CD4-positive, alpha-beta memory T cell (primary cell): ENCODE data around the gene GAPDH. TPM values are rescaled to one million over a fixed set of nuclear protein-coding genes. Genes with fewer than 3 reads are reported as not detected.
"Not testable (repeated sequence)": the region's sequence is repeated elsewhere in the genome, so short reads cannot be mapped to it uniquely, and the experiment has no call there.

Experiments used
- CTCF ChIA-PET: fragments of 350-600 bp; sonication (Branson Sonifier 250); formaldehyde crosslinking; loops from one replicate; lab custom pipeline; 2021; ENCODE audit warnings: inconsistent platforms; ENCODE audit not compliant: partially characterized antibody; lab: Charles Lee
- POLR2A ChIA-PET: fragments of 350-600 bp; sonication (Branson Sonifier 250); formaldehyde crosslinking; loops from one replicate; lab custom pipeline; 2021; ENCODE audit not compliant: partially characterized antibody; lab: Charles Lee
- DNase-seq, 5 donors: peaks; one replicate each; pipeline versions ENCODE4 v3.0.0 to v3.0.0-alpha.2; 2020 to 2022; ENCODE audit warnings: mixed read lengths in 1 of 5
- H3K27ac ChIP-seq: one replicate; pipeline ENCODE4 v1.7.0; 2013; ENCODE audit warnings: low read depth, low read length
- H3K27me3 ChIP-seq: 2 replicates; pipeline ENCODE4 v1.7.0; 2013; ENCODE audit warnings: mild to moderate bottlenecking, low read length, moderate library complexity; ENCODE audit not compliant: insufficient read depth
- H3K36me3 ChIP-seq: 2 replicates; pipeline ENCODE4 v1.7.0; 2013; ENCODE audit warnings: mild to moderate bottlenecking, low read length, moderate library complexity; ENCODE audit not compliant: insufficient read depth
- H3K4me1 ChIP-seq: 2 replicates; pipeline ENCODE4 v1.7.0; 2013; ENCODE audit warnings: mild to moderate bottlenecking, low read length, moderate library complexity; ENCODE audit not compliant: insufficient read depth
- H3K4me3 ChIP-seq, 2 donors: one replicate each; pipeline ENCODE4 v1.7.0; 2013; ENCODE audit warnings: low read length in 2 of 2, mild to moderate bottlenecking in 1 of 2
- H3K9me3 ChIP-seq, 2 donors: one replicate each; pipeline ENCODE4 v1.7.0; 2013; ENCODE audit warnings: low read length in 2 of 2, control low read depth in 1 of 2; ENCODE audit not compliant: control insufficient read depth in 1 of 2
- H3K27ac Mint-ChIP-seq, 7 donors: one replicate each; pipeline ENCODE4 v1.8.0; 2020 to 2021; ENCODE audit warnings: mixed read lengths in 7 of 7, mild to moderate bottlenecking in 6 of 7, inconsistent platforms in 3 of 7, moderate library complexity in 3 of 7
- H3K27me3 Mint-ChIP-seq, 2 donors: one replicate each; pipeline ENCODE4 v1.8.0; 2020 to 2021; ENCODE audit warnings: mixed read lengths in 2 of 2
- H3K36me3 Mint-ChIP-seq, 2 donors: one replicate each; pipeline ENCODE4 v1.8.0; 2020 to 2021; ENCODE audit warnings: mixed read lengths in 2 of 2, inconsistent platforms in 1 of 2, mild to moderate bottlenecking in 1 of 2
- H3K4me1 Mint-ChIP-seq, 4 donors: one replicate each; pipeline ENCODE4 v1.8.0; 2020 to 2021; ENCODE audit warnings: mixed read lengths in 4 of 4, mild to moderate bottlenecking in 1 of 4
- H3K4me3 Mint-ChIP-seq, 8 donors: one replicate each; pipeline ENCODE4 v1.8.0; 2020 to 2021; ENCODE audit warnings: mixed read lengths in 8 of 8, mild to moderate bottlenecking in 7 of 8, moderate library complexity in 6 of 8, inconsistent platforms in 3 of 8
- H3K9me3 Mint-ChIP-seq, 8 donors: one replicate each; pipeline ENCODE4 v1.8.0; 2020 to 2021; ENCODE audit warnings: mixed read lengths in 8 of 8, mild to moderate bottlenecking in 5 of 8, inconsistent platforms in 3 of 8, moderate library complexity in 1 of 8
- intact Hi-C: fragments of 100-400 bp; cut with micrococcal nuclease; formaldehyde crosslinking; loops from one replicate; pipeline ENCODE4 v1.15.1; 2023
- polyA plus RNA-seq, 2 donors: library from polyadenylated mRNA; unstranded; fragments of 300-500 nt; fragmentation: Illumina TruSeq; gene quantifications; one replicate each; pipeline ENCODE4 v1.2.3, GENCODE V29; 2021
- total RNA-seq, 2 experiments: library from RNA; stranded (reverse); gene quantifications; one replicate each; pipeline ENCODE4 v1.2.3, GENCODE V29; 2021

GAPDH gene
- total and polyA plus RNA-seq, 4 experiments from 2014 or later, result 474 to 2,185 (median 1,163) TPM

- H3K27me3 Mint-ChIP-seq, result no peaks in the 10 kb centered on the region
- Histone ChIP-seq H3K27ac (peak overlapping the region; percentile 87), H3K4me3 (peak overlapping the region; percentile 79 to 99), H3K4me1 (peaks cover 37% of the 10 kb centered on the region), H3K27me3 (no peaks in the 10 kb centered on the region), H3K36me3 (peaks cover 5% of the 10 kb centered on the region), H3K9me3 (no peaks in the 10 kb centered on the region)
- peaks cover 26 to 46% (median 35%) of the 10 kb centered on the region in 4 donors for H3K4me1 Mint-ChIP-seq
- peaks cover 0 to 2% (median 0%) of the 10 kb centered on the region in 8 donors for H3K9me3 Mint-ChIP-seq
- ChIA-PET POLR2A (interaction anchor here (1.0 to 7.8 kb wide), 8 partner anchors 12 to 74 kb away, joined by 4 to 97 read pairs (median 8); partner anchors contain the start of genes GAPDH, NOP2, TAPBPL and VAMP1), CTCF (interaction anchor here (0.8 to 3.1 kb wide), 7 partner anchors 10 to 71 kb away, joined by 3 to 24 read pairs (median 5); partner anchors contain the start of gene GAPDH)
- peak overlapping the region; percentile 89 to 98 (median 96) for H3K4me3 Mint-ChIP-seq
- DNase-seq, result no peak
- peak overlapping the region; percentile 90 to 98 (median 96) for H3K27ac Mint-ChIP-seq
- H3K36me3 Mint-ChIP-seq, result peaks cover 7 to 32% of the 10 kb centered on the region in 2 donors
- intact Hi-C loops, result loop anchor here (2.0 kb wide), 1 partner anchor 168 kb away; the partner anchor contains the start of gene ING4
Measured at GRCh38 chr12:6494258-6494743, 40.0 kb upstream of the GAPDH start.

GRCh38 chr12:6494968-6495367, 39.3 kb upstream of the GAPDH start:
- intact Hi-C loops, result loop anchor here (2.0 kb wide), 1 partner anchor 168 kb away; the partner anchor contains the start of gene ING4
- Histone ChIP-seq H3K9me3 (no peaks in the 10 kb centered on the region), H3K27me3 (no peaks in the 10 kb centered on the region), H3K4me1 (peaks cover 37% of the 10 kb centered on the region), H3K4me3 (peak overlapping the region in 1 of 2 donors; percentile 99), H3K36me3 (peaks cover 5% of the 10 kb centered on the region), H3K27ac (peak overlapping the region; percentile 87)
- Mint-ChIP-seq H3K4me1 (peaks cover 26 to 46% (median 35%) of the 10 kb centered on the region in 4 donors), H3K27me3 (no peaks in the 10 kb centered on the region), H3K36me3 (peaks cover 7 to 32% of the 10 kb centered on the region in 2 donors), H3K9me3 (peaks cover 0 to 2% (median 0%) of the 10 kb centered on the region in 8 donors), H3K4me3 (peak overlapping the region; percentile 89 to 98 (median 96)), H3K27ac (peak overlapping the region; percentile 90 to 98 (median 96))
- ChIA-PET CTCF (interaction anchor here (0.8 to 3.1 kb wide), 8 partner anchors 11 to 72 kb away, joined by 3 to 24 read pairs (median 4); partner anchors contain the start of gene GAPDH), POLR2A (interaction anchor here (0.5 to 7.8 kb wide), 10 partner anchors 12 to 195 kb away, joined by 4 to 97 read pairs (median 6); partner anchors contain the start of genes GAPDH, NOP2, TAPBPL and VAMP1)
- DNase-seq, result no peak

- not testable (repeated sequence) for H3K27me3 ChIP-seq
- peak overlapping the region in 1 of 8 donors; percentile 26 for H3K4me3 Mint-ChIP-seq
- CTCF ChIA-PET, result interaction anchor here (0.6 to 3.1 kb wide), 6 partner anchors 15 to 123 kb away, joined by 3 to 24 read pairs (median 4); no protein-coding TSS in a partner anchor
Measured at GRCh38 chr12:6497291-6497690, 37.0 kb upstream of the GAPDH start.

GRCh38 chr12:6500466-6500865, 33.9 kb upstream of the GAPDH start:
- Mint-ChIP-seq H3K4me3 (no peak overlapping the region), H3K4me1 (peaks cover 9 to 13% (median 10%) of the 10 kb centered on the region in 4 donors), H3K36me3 (peaks cover 3 to 20% of the 10 kb centered on the region in 2 donors), H3K9me3 (no peaks in the 10 kb centered on the region), H3K27me3 (no peaks in the 10 kb centered on the region), H3K27ac (peak overlapping the region in 1 of 7 donors; percentile 13)
- no peak for DNase-seq
- intact Hi-C loops, result no loop called here
- ChIA-PET POLR2A (interaction anchor here (2.6 kb wide), 1 partner anchor 30 kb away, joined by 11 read pairs; the partner anchor contains the start of gene VAMP1), CTCF (interaction anchor here (1.4 to 2.4 kb wide), 3 partner anchors 34 to 77 kb away, joined by 4 to 10 read pairs (median 5); no protein-coding TSS in a partner anchor)
- Histone ChIP-seq H3K27ac (no peak overlapping the region), H3K36me3 (peaks cover 5% of the 10 kb centered on the region), H3K4me1 (peaks cover 15% of the 10 kb centered on the region), H3K4me3 (no peak overlapping the region), H3K9me3 (no peaks in the 10 kb centered on the region), H3K27me3 (no peaks in the 10 kb centered on the region)

More at GRCh38 chr12:6497291-6497690, 37.0 kb upstream of the GAPDH start:
- H3K27me3 Mint-ChIP-seq, H3K9me3 Mint-ChIP-seq, H3K4me3 ChIP-seq, intact Hi-C loops, H3K9me3 ChIP-seq, H3K36me3 ChIP-seq, DNase-seq, H3K27ac ChIP-seq: not testable (repeated sequence)
- Mint-ChIP-seq H3K4me1 (peaks cover 27 to 39% (median 31%) of the 10 kb centered on the region in 4 donors), H3K27ac (peak overlapping the region in 4 of 7 donors; percentile 50 to 87 (median 74)), H3K36me3 (peaks cover 5 to 29% of the 10 kb centered on the region in 2 donors)
- H3K4me1 ChIP-seq, result peaks cover 34% of the 10 kb centered on the region
- POLR2A ChIA-PET, result interaction anchor here (1.3 to 7.8 kb wide), 3 partner anchors 27 to 57 kb away, joined by 3 to 97 read pairs (median 7); partner anchors contain the start of genes GAPDH and VAMP1

GRCh38 chr12:6507102-6507998, 27.0 kb upstream of the GAPDH start:
- Mint-ChIP-seq H3K27ac (peak overlapping the region in 1 of 7 donors; percentile 10), H3K36me3 (peaks cover 31 to 34% of the 10 kb centered on the region in 2 donors), H3K27me3 (no peaks in the 10 kb centered on the region), H3K4me3 (no peak overlapping the region), H3K4me1 (peaks cover 4 to 8% (median 7%) of the 10 kb centered on the region in 4 donors), H3K9me3 (no peaks in the 10 kb centered on the region)
- Histone ChIP-seq H3K9me3 (no peaks in the 10 kb centered on the region), H3K27ac (no peak overlapping the region), H3K4me3 (no peak overlapping the region), H3K36me3 (peaks cover 14% of the 10 kb centered on the region), H3K4me1 (no peaks in the 10 kb centered on the region), H3K27me3 (no peaks in the 10 kb centered on the region)
- ChIA-PET POLR2A (interaction anchor here (0.9 kb wide), 1 partner anchor 27 kb away, joined by 5 read pairs; the partner anchor contains the start of gene GAPDH), CTCF (interaction anchor here (1.7 kb wide), 1 partner anchor 172 kb away, joined by 4 read pairs; no protein-coding TSS in a partner anchor)
- DNase-seq, result no peak
- intact Hi-C loops, result no loop called here

GRCh38 chr12:6508087-6508486, 26.2 kb upstream of the GAPDH start:
- Mint-ChIP-seq H3K9me3 (no peaks in the 10 kb centered on the region), H3K4me3 (no peak overlapping the region), H3K4me1 (peaks cover 4 to 10% (median 7%) of the 10 kb centered on the region in 4 donors), H3K27ac (no peak overlapping the region), H3K36me3 (peaks cover 38 to 41% of the 10 kb centered on the region in 2 donors), H3K27me3 (no peaks in the 10 kb centered on the region)
- POLR2A ChIA-PET, result interaction anchor here (0.9 to 1.1 kb wide), 2 partner anchors 15 to 27 kb away, joined by 3 to 5 read pairs; partner anchors contain the start of genes GAPDH and MRPL51
- H3K4me1 ChIP-seq, result no peaks in the 10 kb centered on the region
- CTCF ChIA-PET, result interaction anchor here (1.7 kb wide), 1 partner anchor 173 kb away, joined by 4 read pairs; no protein-coding TSS in a partner anchor
- no peaks in the 10 kb centered on the region for H3K27me3 ChIP-seq
- H3K27ac ChIP-seq, result no peak overlapping the region
- peaks cover 21% of the 10 kb centered on the region for H3K36me3 ChIP-seq
- intact Hi-C loops, result no loop called here
- DNase-seq, result no peak
- no peak overlapping the region for H3K4me3 ChIP-seq
- no peaks in the 10 kb centered on the region for H3K9me3 ChIP-seq
